Mucosa of descending colon (tissue), 3 donors: ENCODE measurements around the gene PIM3. TPM values are rescaled to one million over a fixed set of nuclear protein-coding genes. Genes with fewer than 3 reads are reported as not detected.

Source experiments
- ATAC-seq: fragments of 200-7000 bp; cut with Tn5 transposase; one replicate; pipeline ENCODE4 v1.9.1; 2020; ENCODE audit warnings: mild to moderate bottlenecking, moderate library complexity
- DNase-seq, 3 donors: peaks; one replicate each; pipeline ENCODE4 v3.0.0-alpha.2; 2020
- H3K36me3 ChIP-seq: fragments of 200-600 bp; one replicate; pipeline ENCODE4 v1.8.0; 2021; ENCODE audit warnings: low read depth, mild to moderate bottlenecking
- H3K4me1 ChIP-seq: fragments of 200-600 bp; one replicate; pipeline ENCODE4 v1.8.0; 2021; ENCODE audit warnings: low read depth, mild to moderate bottlenecking
- H3K4me3 ChIP-seq: fragments of 200-600 bp; one replicate; pipeline ENCODE4 v1.8.0; 2021; ENCODE audit warnings: mild to moderate bottlenecking
- H3K9me3 ChIP-seq: fragments of 200-600 bp; one replicate; pipeline ENCODE4 v1.8.0; 2021; ENCODE audit warnings: mild to moderate bottlenecking
- CTCF ChIP-seq: fragments of 200-600 bp; IDR thresholded peaks from one replicate; pipeline ENCODE4 v1.8.0; 2022; ENCODE audit warnings: antibody characterized with exemption, mild to moderate bottlenecking
- intact Hi-C, 2 donors: fragments of 100-400 bp; cut with DNase I in 1 of 2; cut with micrococcal nuclease in 1 of 2; formaldehyde crosslinking; loops; one replicate each; pipeline versions ENCODE4 v1.11.0 to v1.11.1; 2022; cut with DNase I, micrococcal nuclease
- total RNA-seq, 3 donors: library from RNA; stranded (reverse); fragmentation: NEBNext Ultra II Directional in 2 of 3; extraction: Animal tissue kit (Norgen Biotek cat#: 25700) in 2 of 3; gene quantifications; one replicate each; pipeline versions ENCODE4 v1.2.1 to v1.2.4, GENCODE V29; 2021 to 2023
- donor health status: DM: no; HTN: no; CAD: no; lungs with moderate emphysema.
- donor health status: DM: no; HTN: no; CAD: no.
- donor health status: DM: no; HTN: yes; CAD: no.

The PIM3 gene
- total RNA-seq, 3 donors from 2014 or later: 56.4 to 106 (median 58.7) TPM

- no peak for ATAC-seq
- no peak for TF ChIP-seq CTCF
- Histone ChIP-seq H3K4me1 (peaks cover 34% of the 10 kb centered on the region), H3K4me3 (no peak overlapping the region), H3K36me3 (peaks cover 5% of the 10 kb centered on the region), H3K9me3 (no peaks in the 10 kb centered on the region)
- peak; percentile 13 to 66 (median 38) for DNase-seq
- intact Hi-C loops: no loop called here
Measured at GRCh38 chr22:49968831-49969661, 8.5 kb downstream of the PIM3 start.

- no peak for ATAC-seq
- TF ChIP-seq CTCF: no peak
- DNase-seq: peak in 2 of 3 donors; percentile 56 to 57
- no peaks in the 10 kb centered on the region for H3K9me3 ChIP-seq
- H3K36me3 ChIP-seq: no peaks in the 10 kb centered on the region
- no peak overlapping the region for H3K4me3 ChIP-seq
- H3K4me1 ChIP-seq: peaks cover 34% of the 10 kb centered on the region
- intact Hi-C loops: no loop called here
Measured at GRCh38 chr22:49969751-49970527, 9.4 kb downstream of the PIM3 start.

GRCh38 chr22:49970528-49971231, 10.1 kb downstream of the PIM3 start:
- Histone ChIP-seq H3K36me3 (no peaks in the 10 kb centered on the region), H3K4me1 (peaks cover 30% of the 10 kb centered on the region), H3K9me3 (no peaks in the 10 kb centered on the region), H3K4me3 (no peak overlapping the region)
- TF ChIP-seq CTCF: no peak
- DNase-seq: peak; percentile 93 to 98 (median 93)
- peak; percentile 85 for ATAC-seq
- intact Hi-C loops: no loop called here

- TF ChIP-seq CTCF: no peak
- intact Hi-C loops: no loop called here
- Histone ChIP-seq H3K4me1 (peaks cover 32% of the 10 kb centered on the region), H3K4me3 (peak overlapping the region; percentile 3), H3K9me3 (no peaks in the 10 kb centered on the region), H3K36me3 (no peaks in the 10 kb centered on the region)
- ATAC-seq (peak; percentile 75), DNase-seq (peak; percentile 82 to 92 (median 90))
Measured at GRCh38 chr22:49971232-49972162, 10.9 kb downstream of the PIM3 start.
